Neuronal stem cell (in vitro differentiated cells): ENCODE results near the gene PTGER3. TPM values are rescaled to one million over a fixed set of nuclear protein-coding genes. Genes with fewer than 3 reads are reported as not detected.

Source experiments
- DNase-seq: peaks from one replicate; pipeline ENCODE4 v3.0.0-alpha.2; 2013; ENCODE audit warnings: low spot score
- H2AFZ ChIP-seq: one replicate; pipeline ENCODE4 v1.6.1; 2013; ENCODE audit warnings: mild to moderate bottlenecking, low read length, inconsistent platforms
- H2AK5ac ChIP-seq: 2 replicates; pipeline ENCODE4 v1.6.1; 2013; ENCODE audit warnings: low read depth, mild to moderate bottlenecking, inconsistent platforms, low read length, moderate library complexity, mixed read lengths
- H2BK120ac ChIP-seq: 2 replicates; pipeline ENCODE4 v1.6.1; 2013; ENCODE audit warnings: low read depth, mild to moderate bottlenecking, inconsistent platforms, low read length, moderate library complexity, mixed read lengths
- H2BK12ac ChIP-seq: one replicate; pipeline ENCODE4 v1.6.1; 2013; ENCODE audit warnings: low read length, inconsistent platforms
- H2BK15ac ChIP-seq: 2 replicates; pipeline ENCODE4 v1.6.1; 2013; ENCODE audit warnings: mild to moderate bottlenecking, low read length, inconsistent platforms, mixed read lengths
- H2BK5ac ChIP-seq: one replicate; pipeline ENCODE4 v1.6.1; 2013; ENCODE audit warnings: inconsistent platforms, mild to moderate bottlenecking, low read length, moderate library complexity
- H3K14ac ChIP-seq: one replicate; pipeline ENCODE4 v1.6.1; 2013; ENCODE audit warnings: low read length, inconsistent platforms
- H3K18ac ChIP-seq: 2 replicates; pipeline ENCODE4 v1.6.1; 2013; ENCODE audit warnings: low read length, inconsistent platforms
- H3K23ac ChIP-seq: 2 replicates; pipeline ENCODE4 v1.6.1; 2013; ENCODE audit warnings: low read depth, mild to moderate bottlenecking, mixed read lengths, low read length, inconsistent platforms; ENCODE audit not compliant: poor library complexity
- H3K27ac ChIP-seq: replicated peaks from 3 replicates; pipeline ENCODE4 v1.5.1; 2013; ENCODE audit warnings: low read length, inconsistent platforms
- H3K27me3 ChIP-seq, 3 experiments: 2 replicates each; pipeline ENCODE4 v1.6.1; 2013; ENCODE audit warnings: low read length in 3 of 3, mild to moderate bottlenecking in 2 of 3, inconsistent platforms in 1 of 3, low read depth in 1 of 3, mixed read lengths in 1 of 3, moderate library complexity in 1 of 3; ENCODE audit not compliant: control insufficient read depth in 3 of 3, insufficient read depth in 3 of 3
- H3K36me3 ChIP-seq, 2 donors: replicated peaks in 1 of 2; 2 replicates each; pipeline ENCODE4 v1.6.1; 2013; ENCODE audit warnings: low read length in 2 of 2; ENCODE audit not compliant: control insufficient read depth in 2 of 2, insufficient read depth in 2 of 2
- H3K4ac ChIP-seq: 2 replicates; pipeline ENCODE4 v1.6.1; 2013; ENCODE audit warnings: inconsistent platforms, mild to moderate bottlenecking, low read length, moderate library complexity
- H3K4me1 ChIP-seq, 2 donors: 1 replicate in 1 of 2; 2 replicates in 1 of 2; pipeline ENCODE4 v1.6.1; 2013; ENCODE audit warnings: low read length in 2 of 2, low read depth in 1 of 2; ENCODE audit not compliant: control insufficient read depth in 2 of 2, insufficient read depth in 1 of 2
- H3K4me2 ChIP-seq: one replicate; pipeline ENCODE4 v1.6.1; 2013; ENCODE audit warnings: mild to moderate bottlenecking, low read length, inconsistent platforms; ENCODE audit not compliant: insufficient read depth, poor library complexity, severe bottlenecking
- H3K4me3 ChIP-seq, 2 donors: 2 replicates each; pipeline ENCODE4 v1.5.1; 2013; ENCODE audit warnings: low read length in 2 of 2, mild to moderate bottlenecking in 2 of 2, inconsistent platforms in 1 of 2, moderate library complexity in 1 of 2
- H3K79me1 ChIP-seq: one replicate; pipeline ENCODE4 v1.6.1; 2013; ENCODE audit warnings: low read depth, mild to moderate bottlenecking, inconsistent platforms, low read length, moderate library complexity
- H3K9ac ChIP-seq: one replicate; pipeline ENCODE4 v1.6.1; 2013; ENCODE audit warnings: mild to moderate bottlenecking, low read depth, low read length, inconsistent platforms; ENCODE audit not compliant: poor library complexity
- H3K9me3 ChIP-seq, 2 donors: replicated peaks in 1 of 2; 2 replicates each; pipeline versions ENCODE3 to v1.6.1; 2013; ENCODE audit warnings: low read length in 2 of 2, mild to moderate bottlenecking in 2 of 2, inconsistent platforms in 1 of 2, low read depth in 1 of 2, mixed read lengths in 1 of 2, moderate library complexity in 1 of 2; ENCODE audit not compliant: control insufficient read depth in 2 of 2, insufficient read depth in 1 of 2
- H4K8ac ChIP-seq: one replicate; pipeline ENCODE4 v1.6.1; 2013; ENCODE audit warnings: low read depth, mild to moderate bottlenecking, inconsistent platforms, low read length, moderate library complexity
- H4K91ac ChIP-seq: one replicate; pipeline ENCODE4 v1.6.1; 2013; ENCODE audit warnings: low read length, low read depth, mild to moderate bottlenecking, inconsistent platforms; ENCODE audit not compliant: poor library complexity
- WGBS, 2 donors: extraction: QIAGEN DNeasy Blood & Tissue Kit; methylation state at CpG; one replicate each; pipeline ENCODE4 v1.1.7; 2013; ENCODE audit warnings: missing lambda C conversion rate in 2 of 2, mixed read lengths in 1 of 2; ENCODE audit not compliant: insufficient read length in 2 of 2, insufficient replicate concordance in 1 of 2; ENCODE audit errors: extremely low coverage in 2 of 2; 5-methylcytosine and 5-hydroxymethylcytosine counted together
- polyA plus RNA-seq, 2 experiments: library from polyadenylated mRNA; stranded (reverse); fragments of 200-250 nt; gene quantifications; one replicate each; pipeline ENCODE4 v1.2.3, GENCODE V29; 2013

Gene PTGER3
- 0.08 TPM for polyA plus RNA-seq (2013, experiment 1 of 2)
- 0.11 TPM for polyA plus RNA-seq (2013, experiment 2 of 2)

- Histone ChIP-seq H2BK120ac (peak within 1 kb of the TSS; percentile 61), H3K4me3 (peak within 1 kb of the TSS; percentile 35 to 83), H3K14ac (peak within 1 kb of the TSS; percentile 82), H2AK5ac (peak within 1 kb of the TSS; percentile 63), H2AFZ (peak within 1 kb of the TSS; percentile 94), H3K36me3 (no peaks in the 10 kb centered on the region), H3K9me3 (peaks cover 0 to 7% of the 10 kb centered on the region in 2 donors), H2BK12ac (peak within 1 kb of the TSS; percentile 41), H3K23ac (peak within 1 kb of the TSS; percentile 95), H2BK15ac (peak within 1 kb of the TSS; percentile 58), H3K4me2 (peak within 1 kb of the TSS; percentile 98), H3K27me3 (peaks cover 13 to 55% (median 25%) of the 10 kb centered on the region in 3 experiments), H2BK5ac (no peak within 1 kb of the TSS), H4K91ac (no peak within 1 kb of the TSS), H3K79me1 (peaks cover 4% of the 10 kb centered on the region), H3K4ac (no peak within 1 kb of the TSS), H3K27ac (no peak within 1 kb of the TSS), H3K4me1 (peaks cover 2 to 4% of the 10 kb centered on the region in 2 donors), H3K18ac (peak within 1 kb of the TSS; percentile 90), H3K9ac (peak within 1 kb of the TSS; percentile 91), H4K8ac (peak within 1 kb of the TSS; percentile 99)
- WGBS, 2 donors: no CpG with 5 or more reads among the region's 56 CpGs
- DNase-seq: peak; percentile 55
Observed at GRCh38 chr1:71047635-71048607, at the start of gene PTGER3. Gene PTGER3, minus strand, starts transcription at chr1:71047816. Its CDS starts 239 bp downstream, at chr1:71047577.

GRCh38 chr1:71094913-71095312 is 47.3 kb upstream of the PTGER3 start:
- H2BK15ac ChIP-seq: no peak overlapping the region
- no peak overlapping the region for H3K4me2 ChIP-seq
- no peak overlapping the region for H3K23ac ChIP-seq
- no peaks in the 10 kb centered on the region for H3K79me1 ChIP-seq
- H3K36me3 ChIP-seq: no peaks in the 10 kb centered on the region
- H3K4me1 ChIP-seq: no peaks in the 10 kb centered on the region
- H4K8ac ChIP-seq: no peak overlapping the region
- no peak overlapping the region for H3K14ac ChIP-seq
- H4K91ac ChIP-seq: no peak overlapping the region
- H2AK5ac ChIP-seq: no peak overlapping the region
- no peak overlapping the region for H2BK120ac ChIP-seq
- H3K9me3 ChIP-seq: no peaks in the 10 kb centered on the region
- H3K18ac ChIP-seq: no peak overlapping the region
- no peak overlapping the region for H3K27ac ChIP-seq
- no CpG with 5 or more reads among the region's 2 CpGs for WGBS, 2 donors
- H3K4ac ChIP-seq: no peak overlapping the region
- H2BK5ac ChIP-seq: no peak overlapping the region
- H3K27me3 ChIP-seq: no peaks in the 10 kb centered on the region
- no peak overlapping the region for H3K4me3 ChIP-seq
- no peak for DNase-seq
- H3K9ac ChIP-seq: no peak overlapping the region
- H2BK12ac ChIP-seq: no peak overlapping the region
- no peak overlapping the region for H2AFZ ChIP-seq

DNA sequence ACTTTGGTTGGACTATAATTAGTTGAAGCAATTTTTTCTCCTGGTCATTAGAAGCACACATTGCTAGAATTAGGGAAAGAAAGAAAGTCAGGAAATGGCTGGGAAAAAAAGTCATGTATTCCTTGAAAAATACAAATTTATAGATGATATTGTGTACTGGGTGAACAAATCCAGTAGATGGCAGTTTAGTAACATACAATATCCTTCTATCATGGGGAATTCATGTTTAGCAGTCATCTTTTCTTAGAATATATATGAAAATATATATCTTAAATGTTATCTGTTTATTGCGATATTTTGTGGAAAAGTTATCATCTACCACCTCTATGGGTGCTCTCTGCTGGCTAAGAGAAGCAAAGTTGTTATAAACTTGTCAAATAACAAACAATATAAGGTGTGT is 46.3 kb upstream of the PTGER3 start:
- H2AFZ ChIP-seq: no peak overlapping the region
- no peak overlapping the region for H3K4ac ChIP-seq
- WGBS, 2 donors: no CpG with 5 or more reads among the region's 1 CpG
- H2BK12ac ChIP-seq: no peak overlapping the region
- no peak overlapping the region for H3K23ac ChIP-seq
- no peaks in the 10 kb centered on the region for H3K4me1 ChIP-seq
- H3K9ac ChIP-seq: no peak overlapping the region
- no peaks in the 10 kb centered on the region for H3K9me3 ChIP-seq
- no peak overlapping the region for H2BK5ac ChIP-seq
- no peaks in the 10 kb centered on the region for H3K79me1 ChIP-seq
- DNase-seq: no peak
- H4K8ac ChIP-seq: no peak overlapping the region
- H4K91ac ChIP-seq: no peak overlapping the region
- H3K4me3 ChIP-seq: no peak overlapping the region
- H3K27me3 ChIP-seq: no peaks in the 10 kb centered on the region
- H2BK120ac ChIP-seq: no peak overlapping the region
- no peak overlapping the region for H2BK15ac ChIP-seq
- H3K27ac ChIP-seq: no peak overlapping the region
- H3K18ac ChIP-seq: no peak overlapping the region
- no peak overlapping the region for H2AK5ac ChIP-seq
- H3K14ac ChIP-seq: no peak overlapping the region
- H3K4me2 ChIP-seq: no peak overlapping the region
- no peaks in the 10 kb centered on the region for H3K36me3 ChIP-seq

- no peak overlapping the region for H2BK120ac ChIP-seq
- no peaks in the 10 kb centered on the region for H3K36me3 ChIP-seq
- no peak overlapping the region for H3K27ac ChIP-seq
- no CpG with 5 or more reads among the region's 6 CpGs for whole genome bisulfite sequencing, 2 donors
- H3K9ac ChIP-seq: no peak overlapping the region
- H3K23ac ChIP-seq: no peak overlapping the region
- H3K4me1 ChIP-seq: no peaks in the 10 kb centered on the region
- H3K14ac ChIP-seq: no peak overlapping the region
- H2AFZ ChIP-seq: peak overlapping the region; percentile 51
- no peak for DNase-seq
- H3K27me3 ChIP-seq: no peaks in the 10 kb centered on the region
- H3K9me3 ChIP-seq: no peaks in the 10 kb centered on the region
- no peak overlapping the region for H3K4me2 ChIP-seq
- H2AK5ac ChIP-seq: no peak overlapping the region
- no peaks in the 10 kb centered on the region for H3K79me1 ChIP-seq
- H2BK5ac ChIP-seq: no peak overlapping the region
- H4K8ac ChIP-seq: no peak overlapping the region
- H4K91ac ChIP-seq: no peak overlapping the region
- no peak overlapping the region for H2BK15ac ChIP-seq
- H3K4me3 ChIP-seq: no peak overlapping the region
- no peak overlapping the region for H2BK12ac ChIP-seq
- no peak overlapping the region for H3K4ac ChIP-seq
- H3K18ac ChIP-seq: no peak overlapping the region
Observed at GRCh38 chr1:71089536-71090270, 42.1 kb upstream of the PTGER3 start.
